ENCODE results near the gene LPAR3. TPM values are rescaled to one million over a fixed set of nuclear protein-coding genes. Genes with fewer than 3 reads are reported as not detected.

LPAR3 gene
- total RNA-seq, 4 donors from 2014 or later = 9.1 TPM; not detected in 3

- H3K27me3 ChIP-seq = no peaks in the 10 kb centered on the region
- no peak for TF ChIP-seq POLR2A (IDR thresholded peaks at IDR 0.05)
- H3K4me1 ChIP-seq = no peaks in the 10 kb centered on the region
- H3K36me3 ChIP-seq = no peaks in the 10 kb centered on the region
- DNase-seq = no peak
- no peaks in the 10 kb centered on the region for H3K9me3 ChIP-seq
- no peak overlapping the region for H3K27ac ChIP-seq
- H3K4me3 ChIP-seq = no peak overlapping the region
These were observed 59.8 kb downstream of the LPAR3 start for GRCh38 chr1:84833194-84833593.

GRCh38 chr1:84830136-84830535 is 62.9 kb downstream of the LPAR3 start:
- no peak overlapping the region for H3K27ac ChIP-seq
- H3K4me3 ChIP-seq = no peak overlapping the region
- no peaks in the 10 kb centered on the region for H3K36me3 ChIP-seq
- DNase-seq = no peak
- no peaks in the 10 kb centered on the region for H3K4me1 ChIP-seq
- no peak for TF ChIP-seq POLR2A (IDR thresholded peaks at IDR 0.05)
- no peak for TF ChIP-seq CTCF (IDR thresholded peaks at IDR 0.05)
- H3K27me3 ChIP-seq = no peaks in the 10 kb centered on the region
- H3K9me3 ChIP-seq = no peaks in the 10 kb centered on the region

- Histone ChIP-seq H3K4me1 (no peaks in the 10 kb centered on the region), H3K27me3 (no peaks in the 10 kb centered on the region), H3K27ac (no peak overlapping the region), H3K4me3 (no peak overlapping the region), H3K9me3 (no peaks in the 10 kb centered on the region), H3K36me3 (no peaks in the 10 kb centered on the region)
- no peak for DNase-seq
- TF ChIP-seq CTCF (IDR thresholded peaks at IDR 0.05) = no peak
- no peak for TF ChIP-seq POLR2A (IDR thresholded peaks at IDR 0.05)
These were observed 65.0 kb downstream of the LPAR3 start for GRCh38 chr1:84827976-84828375.

GRCh38 chr1:84827555-84827954 is 65.5 kb downstream of the LPAR3 start:
- no peak for TF ChIP-seq CTCF (IDR thresholded peaks at IDR 0.05)
- TF ChIP-seq POLR2A (IDR thresholded peaks at IDR 0.05) = no peak
- no peaks in the 10 kb centered on the region for H3K27me3 ChIP-seq
- no peaks in the 10 kb centered on the region for H3K36me3 ChIP-seq
- no peak overlapping the region for H3K4me3 ChIP-seq
- H3K4me1 ChIP-seq = no peaks in the 10 kb centered on the region
- no peak for DNase-seq
- no peaks in the 10 kb centered on the region for H3K9me3 ChIP-seq
- no peak overlapping the region for H3K27ac ChIP-seq

GRCh38 chr1:84825161-84825560 is 67.8 kb downstream of the LPAR3 start:
- no peaks in the 10 kb centered on the region for H3K36me3 ChIP-seq
- no peak for DNase-seq
- TF ChIP-seq POLR2A (IDR thresholded peaks at IDR 0.05) (no peak), CTCF (IDR thresholded peaks at IDR 0.05) (no peak)
- no peak overlapping the region for H3K27ac ChIP-seq
- no peaks in the 10 kb centered on the region for H3K27me3 ChIP-seq
- H3K4me3 ChIP-seq = no peak overlapping the region
- H3K9me3 ChIP-seq = no peaks in the 10 kb centered on the region
- H3K4me1 ChIP-seq = no peaks in the 10 kb centered on the region

GRCh38 chr1:84823991-84824390 is 69.0 kb downstream of the LPAR3 start:
- no peaks in the 10 kb centered on the region for H3K9me3 ChIP-seq
- no peak for DNase-seq

More at GRCh38 chr1:84823991-84824390, 69.0 kb downstream of the LPAR3 start:
- no peak for TF ChIP-seq CTCF (IDR thresholded peaks at IDR 0.05)
- H3K4me1 ChIP-seq = no peaks in the 10 kb centered on the region
- H3K4me3 ChIP-seq = no peak overlapping the region
- H3K27ac ChIP-seq = no peak overlapping the region
- no peaks in the 10 kb centered on the region for H3K36me3 ChIP-seq
- H3K27me3 ChIP-seq = no peaks in the 10 kb centered on the region

Data from Peyer's patch (tissue), 4 donors.